Large intestine (tissue), 3 donors: ENCODE results near the gene RFPL4A. TPM values are rescaled to one million over a fixed set of nuclear protein-coding genes. Genes with fewer than 3 reads are reported as not detected.
"Not testable (repeated sequence)": the region's sequence is repeated elsewhere in the genome, so short reads cannot be mapped to it uniquely, and the experiment has no call there.

Source experiments
- DNase-seq, 2 donors: peaks; one replicate each; pipeline versions ENCODE4 v3.0.0 to v3.0.0-alpha.2; 2013
- H3K27ac ChIP-seq: one replicate; pipeline ENCODE4 v1.5.1; 2013; ENCODE audit warnings: low read length
- H3K27me3 ChIP-seq: 2 replicates; pipeline ENCODE4 v1.6.1; 2013; ENCODE audit warnings: low read length; ENCODE audit not compliant: control insufficient read depth, insufficient read depth
- H3K36me3 ChIP-seq: 2 replicates; pipeline ENCODE4 v1.6.1; 2013; ENCODE audit warnings: low read length; ENCODE audit not compliant: control insufficient read depth, insufficient read depth
- H3K4me1 ChIP-seq: one replicate; pipeline ENCODE4 v1.6.1; 2013; ENCODE audit warnings: low read length; ENCODE audit not compliant: control insufficient read depth, insufficient read depth
- H3K4me3 ChIP-seq: one replicate; pipeline ENCODE4 v1.5.1; 2013; ENCODE audit warnings: low read length
- H3K9me3 ChIP-seq: one replicate; pipeline ENCODE4 v1.6.1; 2013; ENCODE audit warnings: mild to moderate bottlenecking, low read depth, low read length, moderate library complexity; ENCODE audit not compliant: control insufficient read depth
- whole genome bisulfite sequencing: methylation state at CpG from one replicate; pipeline ENCODE4 v1.1.5; 2013; ENCODE audit warnings: low lambda C conversion rate; ENCODE audit not compliant: insufficient coverage; 5-methylcytosine and 5-hydroxymethylcytosine counted together
- polyA plus RNA-seq: library from polyadenylated mRNA; unstranded; fragments of 120-200 nt; gene quantifications from one replicate; pipeline ENCODE4 v1.2.1, GENCODE V29; 2013

Gene RFPL4A
- polyA plus RNA-seq, 1 donor, result 0.15 TPM

DNA sequence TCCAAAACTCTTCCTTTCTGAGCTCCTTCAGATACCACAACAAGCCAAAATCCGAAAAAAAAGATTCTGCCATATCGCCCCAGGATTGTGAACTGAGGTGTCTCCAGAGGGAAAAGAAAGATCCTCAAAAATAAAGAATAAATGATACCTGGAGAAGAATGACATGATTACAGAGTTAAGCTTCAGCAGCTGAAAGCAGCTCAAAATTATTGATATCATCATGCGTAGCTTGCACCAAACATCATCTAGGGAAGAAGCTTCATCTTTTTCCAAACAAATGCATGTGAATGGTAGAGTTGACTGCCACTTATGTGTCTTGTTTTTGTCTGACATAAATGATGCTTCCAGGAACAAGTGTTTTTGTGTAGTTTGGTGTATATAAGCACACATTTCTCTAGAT is 20.6 kb upstream of the RFPL4A start, which contains the start of gene NLRP9:
Gene NLRP9, minus strand, starts transcription at position 101 of the 400 bp plus-strand sequence. Its CDS starts 28 bp downstream, at position 73.
- no peak within 1 kb of the TSS for H3K4me3 ChIP-seq
- no peak within 1 kb of the TSS for H3K27ac ChIP-seq
- no peaks in the 10 kb centered on the region for H3K9me3 ChIP-seq
- H3K36me3 ChIP-seq, result no peaks in the 10 kb centered on the region
- no peaks in the 10 kb centered on the region for H3K4me1 ChIP-seq
- DNase-seq, result no peak
- H3K27me3 ChIP-seq, result no peaks in the 10 kb centered on the region
- 100% methylated on average over 1 of the region's 3 CpGs for WGBS

DNA sequence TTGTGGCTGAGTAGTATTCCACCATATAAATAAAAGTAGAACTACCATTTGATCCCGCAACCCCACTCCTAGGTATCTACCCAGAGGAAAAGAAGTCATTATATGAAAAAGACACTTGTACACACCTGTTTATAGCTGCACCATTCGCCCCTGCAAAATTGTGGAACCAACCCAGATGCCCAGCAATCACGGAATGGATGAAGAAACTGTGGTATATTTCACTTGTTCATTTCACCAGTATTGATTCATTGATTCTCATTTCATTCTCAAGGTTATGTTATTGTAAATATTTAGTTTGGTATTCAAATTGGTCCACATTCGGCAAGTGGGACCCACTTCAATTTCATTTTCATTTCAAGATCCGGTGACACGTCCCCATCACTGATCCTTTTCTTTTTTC is 8.2 kb upstream of the RFPL4A start:
- H3K9me3 ChIP-seq, result no peaks in the 10 kb centered on the region
- WGBS, result 100% methylated on average over 1 of the region's 6 CpGs
- H3K27me3 ChIP-seq, result no peaks in the 10 kb centered on the region
- no peaks in the 10 kb centered on the region for H3K4me1 ChIP-seq
- no peak overlapping the region for H3K4me3 ChIP-seq
- no peak overlapping the region for H3K27ac ChIP-seq
- DNase-seq, result no peak
- H3K36me3 ChIP-seq, result no peaks in the 10 kb centered on the region

DNA sequence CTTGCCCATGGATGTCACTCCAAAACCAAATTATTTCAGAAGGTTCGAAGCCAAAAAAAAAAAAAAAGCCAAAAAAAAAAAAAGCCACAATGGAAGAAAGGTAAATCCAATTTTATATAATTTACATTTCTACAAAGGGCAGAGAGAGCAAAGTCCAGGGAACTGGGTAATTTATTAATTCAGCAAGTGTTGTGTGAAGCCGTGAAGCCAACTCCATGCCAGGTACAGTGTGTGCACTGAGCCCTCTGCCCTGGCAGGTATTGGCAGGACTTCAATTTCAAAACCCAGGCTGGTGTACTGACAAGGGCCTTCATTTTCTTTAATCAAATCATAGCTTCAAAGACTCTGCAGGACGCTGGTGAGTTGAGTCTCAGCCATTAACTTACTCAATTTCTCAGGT is 5.5 kb upstream of the RFPL4A start:
- no peak for DNase-seq
- 100% methylated on average over 1 of the region's 3 CpGs for WGBS
- no peak overlapping the region for H3K27ac ChIP-seq
- no peaks in the 10 kb centered on the region for H3K9me3 ChIP-seq
- no peak overlapping the region for H3K4me3 ChIP-seq
- no peaks in the 10 kb centered on the region for H3K27me3 ChIP-seq
- H3K4me1 ChIP-seq, result no peaks in the 10 kb centered on the region
- H3K36me3 ChIP-seq, result no peaks in the 10 kb centered on the region

DNA sequence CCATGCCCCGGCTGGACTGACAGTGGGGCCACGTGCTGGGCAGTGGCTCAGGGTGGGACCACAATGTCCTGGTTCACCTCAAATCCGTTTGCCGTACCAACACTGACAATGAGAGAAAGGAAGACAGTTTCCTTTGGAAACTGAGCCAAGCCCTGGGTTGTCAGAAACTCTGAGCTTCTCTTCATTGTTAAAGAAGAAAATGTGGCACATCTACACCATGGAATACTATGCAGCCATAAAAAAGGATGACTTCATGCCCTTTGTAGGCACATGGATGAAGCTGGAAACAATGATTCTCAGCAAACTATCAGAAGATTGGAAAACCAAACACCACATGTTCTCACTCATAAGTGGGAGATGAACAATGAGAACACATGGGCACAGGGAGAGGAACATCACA is 2.1 kb upstream of the RFPL4A start:
- H3K9me3 ChIP-seq, DNase-seq, H3K27ac ChIP-seq, H3K27me3 ChIP-seq, H3K36me3 ChIP-seq, H3K4me3 ChIP-seq, H3K4me1 ChIP-seq: not testable (repeated sequence)
- WGBS, result no CpG with 5 or more reads among the region's 4 CpGs

DNA sequence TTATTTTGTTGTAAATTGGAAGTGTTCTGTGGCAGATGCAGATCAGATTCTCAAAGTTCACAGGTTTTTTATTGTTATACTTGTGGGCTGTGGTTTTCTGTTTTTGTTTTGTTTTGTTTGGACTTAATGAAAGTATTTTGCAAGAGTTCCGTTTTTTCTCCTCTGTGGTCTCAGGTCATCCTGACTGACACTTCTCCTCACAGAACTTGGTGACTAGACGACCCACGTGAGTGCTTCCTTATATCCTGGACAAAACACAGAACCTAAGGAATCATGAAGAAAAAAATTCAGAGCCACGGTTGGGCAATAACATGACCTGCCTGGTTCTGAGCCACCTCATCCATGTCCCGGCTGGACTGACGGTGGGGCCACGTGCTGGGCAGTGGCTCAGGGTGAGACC is 7.6 kb downstream of the RFPL4A start:
- peak in 1 of 2 donors; percentile 0 for DNase-seq
- Histone ChIP-seq H3K4me1 (no peaks in the 10 kb centered on the region), H3K9me3 (no peaks in the 10 kb centered on the region), H3K4me3 (no peak overlapping the region), H3K27ac (no peak overlapping the region), H3K36me3 (no peaks in the 10 kb centered on the region), H3K27me3 (no peaks in the 10 kb centered on the region)
- WGBS, result no CpG with 5 or more reads among the region's 7 CpGs

DNA sequence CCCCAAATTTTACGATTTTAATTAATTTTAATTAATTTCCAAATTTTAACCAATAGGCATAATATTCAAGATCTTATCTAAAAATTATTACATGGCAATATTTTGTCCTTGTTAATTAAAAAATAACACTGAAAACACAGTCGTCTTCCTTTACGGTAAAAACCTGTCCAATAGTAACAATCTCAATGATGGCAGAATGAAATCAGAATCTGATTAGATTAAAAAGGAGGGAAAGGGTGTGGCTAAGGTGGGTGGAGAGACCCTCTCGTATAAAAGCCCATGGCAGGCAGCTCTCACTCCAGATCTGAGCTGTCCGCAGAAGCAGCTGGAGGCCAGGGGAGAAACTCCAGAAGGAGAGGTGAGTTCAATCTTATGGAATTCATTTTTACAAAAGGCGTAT is 9.9 kb downstream of the RFPL4A start, which contains the start of gene RFPL4AL1:
Gene RFPL4AL1, plus strand, starts transcription at position 301 of the 400 bp plus-strand sequence. CDS start 2,687 bp downstream, outside the sequence.
- not testable (repeated sequence) for H3K9me3 ChIP-seq, H3K4me1 ChIP-seq, H3K27me3 ChIP-seq, H3K27ac ChIP-seq, H3K4me3 ChIP-seq, H3K36me3 ChIP-seq, DNase-seq
- WGBS, result no CpG with 5 or more reads among the region's 6 CpGs

DNA sequence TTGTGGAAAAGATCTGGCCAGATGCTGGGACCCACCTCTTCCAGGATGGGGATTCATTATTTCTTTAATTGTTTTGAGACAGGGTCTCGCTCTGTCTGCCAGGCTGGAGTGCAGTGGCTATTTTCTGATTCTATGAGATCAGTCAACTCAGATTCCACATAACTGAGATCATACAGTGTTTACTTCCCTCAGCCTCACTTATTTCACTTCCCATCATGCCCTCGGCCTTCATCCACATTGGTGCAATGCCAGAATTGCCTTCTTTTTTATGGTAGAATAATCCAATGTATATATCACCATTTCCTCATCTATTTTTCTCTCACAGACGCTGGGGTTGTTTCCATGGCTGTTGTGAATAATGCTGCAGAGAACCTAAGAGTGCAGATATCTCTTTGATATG is 10.7 kb downstream of the RFPL4A start:
- H3K4me3 ChIP-seq, H3K36me3 ChIP-seq, H3K9me3 ChIP-seq, H3K27ac ChIP-seq, H3K4me1 ChIP-seq, H3K27me3 ChIP-seq, DNase-seq: not testable (repeated sequence)
- 50% methylated on average over 1 of the region's 3 CpGs for WGBS

DNA sequence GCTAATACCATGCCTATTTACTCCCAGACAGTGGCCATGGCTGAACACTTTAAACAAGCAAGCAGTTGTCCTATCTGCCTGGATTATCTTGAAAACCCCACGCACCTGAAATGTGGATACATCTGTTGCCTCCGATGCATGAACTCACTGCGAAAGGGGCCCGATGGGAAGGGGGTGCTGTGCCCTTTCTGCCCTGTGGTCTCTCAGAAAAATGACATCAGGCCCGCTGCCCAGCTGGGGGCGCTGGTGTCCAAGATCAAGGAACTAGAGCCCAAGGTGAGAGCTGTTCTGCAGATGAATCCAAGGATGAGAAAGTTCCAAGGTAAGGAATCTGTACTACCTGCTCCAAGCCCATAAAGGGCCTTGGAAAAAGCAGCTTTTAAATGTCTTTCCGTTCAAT is 18.6 kb downstream of the RFPL4A start:
- Histone ChIP-seq H3K4me3 (no peak overlapping the region), H3K36me3 (no peaks in the 10 kb centered on the region), H3K9me3 (no peaks in the 10 kb centered on the region), H3K27me3 (no peaks in the 10 kb centered on the region), H3K27ac (no peak overlapping the region), H3K4me1 (no peaks in the 10 kb centered on the region)
- DNase-seq, result no peak
- no CpG with 5 or more reads among the region's 7 CpGs for WGBS

DNA sequence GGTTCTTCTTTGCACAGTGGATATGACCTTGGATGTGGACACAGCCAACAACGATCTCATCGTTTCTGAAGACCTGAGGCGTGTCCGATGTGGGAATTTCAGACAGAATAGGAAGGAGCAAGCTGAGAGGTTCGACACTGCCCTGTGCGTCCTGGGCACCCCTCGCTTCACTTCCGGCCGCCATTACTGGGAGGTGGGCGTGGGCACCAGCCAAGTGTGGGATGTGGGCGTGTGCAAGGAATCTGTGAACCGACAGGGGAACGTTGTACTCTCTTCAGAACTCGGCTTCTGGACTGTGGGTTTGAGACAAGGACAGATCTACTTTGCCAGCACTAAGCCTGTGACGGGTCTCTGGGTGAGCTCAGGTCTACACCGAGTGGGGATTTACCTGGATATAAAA is 19.4 kb downstream of the RFPL4A start:
- Histone ChIP-seq H3K9me3 (no peaks in the 10 kb centered on the region), H3K4me3 (no peak overlapping the region), H3K4me1 (no peaks in the 10 kb centered on the region), H3K27ac (no peak overlapping the region), H3K36me3 (no peaks in the 10 kb centered on the region), H3K27me3 (no peaks in the 10 kb centered on the region)
- no peak for DNase-seq
- WGBS, result no CpG with 5 or more reads among the region's 16 CpGs

DNA sequence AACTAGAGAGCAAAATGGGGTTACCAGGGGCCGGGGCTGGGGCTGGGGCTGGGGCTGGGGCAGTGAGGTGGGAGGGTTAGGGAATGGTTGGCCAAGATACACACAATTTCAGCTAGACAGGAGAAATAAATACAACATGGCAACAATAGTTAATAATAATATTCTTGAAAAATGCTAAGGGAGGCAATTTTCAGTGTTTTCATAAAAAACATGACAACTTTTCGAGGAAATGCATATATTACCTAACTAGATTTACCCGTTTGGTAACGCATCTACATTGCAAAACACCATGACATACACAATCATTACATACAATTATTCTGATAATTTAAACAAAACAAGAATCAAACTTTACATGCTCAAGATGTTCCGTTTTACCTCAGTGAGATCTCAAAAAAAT is 22.2 kb downstream of the RFPL4A start:
- Histone ChIP-seq H3K36me3 (no peaks in the 10 kb centered on the region), H3K4me3 (no peak overlapping the region), H3K27me3 (no peaks in the 10 kb centered on the region), H3K9me3 (no peaks in the 10 kb centered on the region), H3K27ac (no peak overlapping the region), H3K4me1 (no peaks in the 10 kb centered on the region)
- no peak for DNase-seq
- 85% methylated on average over 4 of the region's 5 CpGs for WGBS

DNA sequence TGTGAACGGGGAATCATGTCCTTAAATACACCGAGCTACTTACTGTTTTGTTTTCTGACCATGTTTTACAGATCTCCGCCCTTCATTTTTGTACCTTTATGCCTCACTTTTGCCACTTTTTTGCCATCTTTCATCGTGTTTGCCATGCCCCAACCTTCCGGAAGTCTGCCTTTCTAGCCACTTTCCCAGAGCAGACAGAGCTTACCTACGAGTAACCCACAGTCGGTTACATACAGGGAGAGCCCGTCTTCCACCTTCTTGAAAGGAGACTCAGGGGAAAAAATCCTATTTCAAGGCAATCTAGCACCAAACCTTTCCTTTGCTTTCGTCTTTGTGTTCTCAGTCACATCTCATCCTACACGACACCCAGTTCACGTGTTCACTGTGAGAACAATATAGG is 36.1 kb downstream of the RFPL4A start:
- Histone ChIP-seq H3K27ac (no peak overlapping the region), H3K4me1 (no peaks in the 10 kb centered on the region), H3K27me3 (no peaks in the 10 kb centered on the region), H3K9me3 (no peaks in the 10 kb centered on the region), H3K36me3 (no peaks in the 10 kb centered on the region), H3K4me3 (no peak overlapping the region)
- DNase-seq, result no peak
- WGBS, result 92% methylated on average over 7 of the region's 11 CpGs
